Sigmoid colon (tissue), 7 donors: ENCODE measurements around the gene KRTAP12-3. TPM values are rescaled to one million over a fixed set of nuclear protein-coding genes. Genes with fewer than 3 reads are reported as not detected.

Experiments used
- DNase-seq: peaks from one replicate; pipeline ENCODE4 v3.0.0-alpha.2; 2019
- H3K27ac ChIP-seq, 4 donors: fragments of 200-600 bp; sonication (generic); one replicate each; pipeline ENCODE4 v1.5.1; 2016 to 2019; ENCODE audit warnings: mild to moderate bottlenecking in 1 of 4
- H3K27me3 ChIP-seq, 3 donors: fragments of 200-600 bp; sonication (generic); one replicate each; pipeline ENCODE4 v1.5.1; 2019; ENCODE audit warnings: mild to moderate bottlenecking in 1 of 3
- H3K36me3 ChIP-seq, 4 donors: fragments of 200-600 bp; sonication (generic); one replicate each; pipeline ENCODE4 v1.5.1; 2016 to 2019
- H3K4me1 ChIP-seq, 4 donors: fragments of 200-600 bp; sonication (generic); one replicate each; pipeline ENCODE4 v1.5.1; 2017 to 2019
- H3K4me3 ChIP-seq, 4 donors: fragments of 200-600 bp; sonication (generic); one replicate each; pipeline ENCODE4 v1.5.1; 2017 to 2019; ENCODE audit warnings: mild to moderate bottlenecking in 2 of 4, moderate library complexity in 1 of 4
- H3K9me3 ChIP-seq, 4 donors: fragments of 200-600 bp in 3 of 4; sonication (generic) in 3 of 4; one replicate each; pipeline versions ENCODE4 v1.5.1 to v1.6.1; 2013 to 2019
- EP300 ChIP-seq, 4 donors: sonication (generic); formaldehyde crosslinking; IDR thresholded peaks; one replicate each; pipeline ENCODE4 v1.6.1; 2017; ENCODE audit warnings: antibody characterized with exemption in 4 of 4
- POLR2A ChIP-seq, 2 donors: fragments of 450-650 bp; IDR thresholded peaks; one replicate each; pipeline ENCODE4 v1.6.1; 2016; ENCODE audit warnings: antibody characterized with exemption in 2 of 2, mild to moderate bottlenecking in 2 of 2, moderate library complexity in 2 of 2
- POLR2AphosphoS5 ChIP-seq, 4 donors: sonication (generic); formaldehyde crosslinking; IDR thresholded peaks; one replicate each; pipeline ENCODE4 v1.6.1; 2017; ENCODE audit warnings: antibody characterized with exemption in 4 of 4
- WGBS, 2 donors: extraction: QIAGEN DNeasy Blood & Tissue Kit; methylation state at CpG; one replicate each; pipeline ENCODE4 v1.1.7; 2013; 5-methylcytosine and 5-hydroxymethylcytosine counted together
- intact Hi-C: fragments of 100-400 bp; cut with DNase I; formaldehyde crosslinking; loops from one replicate; pipeline ENCODE4 v1.15.1; 2023
- polyA plus RNA-seq, 3 donors: library from polyadenylated mRNA; stranded (reverse); fragments of 200-250 nt; gene quantifications; one replicate each; pipeline ENCODE4 v1.2.3, GENCODE V29; 2013
- small RNA-seq, 3 donors: library from RNA; depleted of rRNA; stranded (forward); fragments of <200 nt; gene quantifications; one replicate each; pipeline ENCODE3, GENCODE V24; 2016
- total RNA-seq, 4 donors: library from RNA; depleted of rRNA; stranded (reverse); fragments of >200 nt; gene quantifications; one replicate each; pipeline ENCODE4 v1.1.0, GENCODE V29; 2016
- TF ChIP-seq, protein P1 (sequence below), 4 experiments: fragments of 450-650 bp in 3 of 4; fragments of 200-600 bp in 1 of 4; IDR thresholded peaks; one replicate each; pipeline ENCODE4 v1.5.1; 2016 to 2019; ENCODE audit warnings: antibody characterized with exemption in 4 of 4, mild to moderate bottlenecking in 3 of 4, moderate library complexity in 2 of 4
- donor health status: healthy with polysubstance abuse.
- donor health status: Bipolar disorder and iron deficiency.
- donor health status: healthy.

KRTAP12-3 gene
- total and polyA plus RNA-seq, 7 donors, result not detected

DNA sequence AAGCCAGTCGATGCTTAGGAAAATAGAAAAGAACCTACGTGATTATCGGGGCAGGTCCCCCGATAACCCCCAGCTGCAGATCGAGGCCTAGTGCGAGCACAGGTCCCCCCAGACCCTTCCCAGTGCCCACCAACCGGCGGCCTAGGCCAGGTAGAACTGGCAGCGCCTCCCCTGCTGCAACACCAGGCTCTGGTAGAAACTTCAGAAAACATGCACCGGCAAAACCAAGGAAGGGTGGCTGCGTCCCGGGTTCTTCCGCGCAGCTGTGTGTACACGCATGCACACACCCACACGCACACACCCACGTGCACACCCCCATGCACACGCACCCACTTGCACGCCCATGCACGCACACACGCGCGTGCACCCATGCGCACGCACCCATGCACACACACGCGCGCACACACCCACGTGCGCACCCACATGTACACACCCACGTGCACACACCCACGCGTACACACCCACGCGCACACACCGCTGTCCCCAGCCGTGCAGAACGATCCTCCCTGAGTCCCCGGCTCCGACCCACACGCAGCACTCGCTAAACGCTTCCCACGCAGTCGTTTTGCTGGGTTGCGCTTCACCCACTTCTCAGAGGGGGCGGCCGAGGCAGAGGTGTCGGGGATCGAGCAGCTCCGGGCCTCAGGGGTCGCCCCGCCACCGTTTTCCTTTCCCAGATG, 48.4 kb downstream of the KRTAP12-3 start:
- WGBS, 2 donors, result 13 to 38% methylated on average over 54 of the region's 54 CpGs
- H3K4me1 ChIP-seq, result peaks cover 0 to 12% (median 8%) of the 10 kb centered on the region in 4 donors
- H3K27me3 ChIP-seq, result peaks cover 32 to 90% (median 74%) of the 10 kb centered on the region in 3 donors
- no peak overlapping the region for H3K27ac ChIP-seq
- H3K4me3 ChIP-seq, result no peak overlapping the region
- intact Hi-C loops, result no loop called here
- TF ChIP-seq, protein P1, sequence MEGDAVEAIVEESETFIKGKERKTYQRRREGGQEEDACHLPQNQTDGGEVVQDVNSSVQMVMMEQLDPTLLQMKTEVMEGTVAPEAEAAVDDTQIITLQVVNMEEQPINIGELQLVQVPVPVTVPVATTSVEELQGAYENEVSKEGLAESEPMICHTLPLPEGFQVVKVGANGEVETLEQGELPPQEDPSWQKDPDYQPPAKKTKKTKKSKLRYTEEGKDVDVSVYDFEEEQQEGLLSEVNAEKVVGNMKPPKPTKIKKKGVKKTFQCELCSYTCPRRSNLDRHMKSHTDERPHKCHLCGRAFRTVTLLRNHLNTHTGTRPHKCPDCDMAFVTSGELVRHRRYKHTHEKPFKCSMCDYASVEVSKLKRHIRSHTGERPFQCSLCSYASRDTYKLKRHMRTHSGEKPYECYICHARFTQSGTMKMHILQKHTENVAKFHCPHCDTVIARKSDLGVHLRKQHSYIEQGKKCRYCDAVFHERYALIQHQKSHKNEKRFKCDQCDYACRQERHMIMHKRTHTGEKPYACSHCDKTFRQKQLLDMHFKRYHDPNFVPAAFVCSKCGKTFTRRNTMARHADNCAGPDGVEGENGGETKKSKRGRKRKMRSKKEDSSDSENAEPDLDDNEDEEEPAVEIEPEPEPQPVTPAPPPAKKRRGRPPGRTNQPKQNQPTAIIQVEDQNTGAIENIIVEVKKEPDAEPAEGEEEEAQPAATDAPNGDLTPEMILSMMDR (IDR thresholded peaks at IDR 0.05), result no peak
- no peaks in the 10 kb centered on the region for H3K9me3 ChIP-seq
- no peak for DNase-seq
- no peaks in the 10 kb centered on the region for H3K36me3 ChIP-seq

GRCh38 chr21:44706706-44707581, 49.2 kb downstream of the KRTAP12-3 start:
- Histone ChIP-seq H3K4me3 (no peak overlapping the region), H3K27me3 (peaks cover 38 to 90% (median 79%) of the 10 kb centered on the region in 3 donors), H3K9me3 (no peaks in the 10 kb centered on the region), H3K36me3 (no peaks in the 10 kb centered on the region), H3K4me1 (peaks cover 0 to 17% (median 8%) of the 10 kb centered on the region in 4 donors), H3K27ac (no peak overlapping the region)
- intact Hi-C loops, result no loop called here
- DNase-seq, result no peak
- TF ChIP-seq POLR2AphosphoS5 (IDR thresholded peaks at IDR 0.05) (no peak), EP300 (IDR thresholded peaks at IDR 0.05) (no peak), POLR2A (IDR thresholded peaks at IDR 0.05) (no peak)
- TF ChIP-seq, protein P1 (IDR thresholded peaks at IDR 0.05), result no peak
- WGBS, 2 donors, result 9 to 26% methylated on average over 46 of the region's 46 CpGs

Small RNA genes lying within 50 kb of the gene (small RNA-seq; reads per million reads assigned to genes)
- gene KRTAP12-6P, result 0 reads per million in 3 donors

Other genes starting within 250 kb of the KRTAP12-3 start
- 1 to 10 TPM; 3.9 to 7.1 (median 5.4) TPM for gene LRRC3, start 202.4 kb upstream of the KRTAP12-3 start, total RNA-seq
- gene LRRC3, start 202.4 kb upstream of the KRTAP12-3 start, polyA plus RNA-seq, result 1 to 10 TPM in 1 of 3 donors, under 1 TPM in 2; under 0.01 to 2.9 (median 0.46) TPM
- not detected for gene KRTAP10-1, start 117.7 kb upstream of the KRTAP12-3 start, total RNA-seq
- gene KRTAP10-1, start 117.7 kb upstream of the KRTAP12-3 start, polyA plus RNA-seq, result not detected
- not detected for gene KRTAP10-2, start 106.4 kb upstream of the KRTAP12-3 start, total RNA-seq
- gene KRTAP10-2, start 106.4 kb upstream of the KRTAP12-3 start, polyA plus RNA-seq, result not detected
- under 1 TPM in 1 of 4 donors, not detected in 3; 0.66 TPM for gene KRTAP10-3, start 99.1 kb upstream of the KRTAP12-3 start, total RNA-seq
- gene KRTAP10-3, start 99.1 kb upstream of the KRTAP12-3 start, polyA plus RNA-seq, result not detected
- gene KRTAP10-4, start 84.2 kb upstream of the KRTAP12-3 start, total RNA-seq, result not detected
- not detected for gene KRTAP10-4, start 84.2 kb upstream of the KRTAP12-3 start, polyA plus RNA-seq
- gene KRTAP10-5, start 77.3 kb upstream of the KRTAP12-3 start, total RNA-seq, result not detected
- gene KRTAP10-5, start 77.3 kb upstream of the KRTAP12-3 start, polyA plus RNA-seq, result not detected
- gene KRTAP10-6, start 65.4 kb upstream of the KRTAP12-3 start, total RNA-seq, result not detected
- gene KRTAP10-6, start 65.4 kb upstream of the KRTAP12-3 start, polyA plus RNA-seq, result not detected
- gene KRTAP10-7, start 57.3 kb upstream of the KRTAP12-3 start, total RNA-seq, result not detected
- not detected for gene KRTAP10-7, start 57.3 kb upstream of the KRTAP12-3 start, polyA plus RNA-seq
- gene KRTAP10-8, start 45.9 kb upstream of the KRTAP12-3 start, total RNA-seq, result not detected
- not detected for gene KRTAP10-8, start 45.9 kb upstream of the KRTAP12-3 start, polyA plus RNA-seq
- not detected for gene KRTAP10-9, start 30.8 kb upstream of the KRTAP12-3 start, total RNA-seq
- not detected for gene KRTAP10-9, start 30.8 kb upstream of the KRTAP12-3 start, polyA plus RNA-seq
- gene KRTAP10-10, start 20.6 kb upstream of the KRTAP12-3 start, total RNA-seq, result not detected
- not detected for gene KRTAP10-10, start 20.6 kb upstream of the KRTAP12-3 start, polyA plus RNA-seq
- not detected for gene KRTAP10-11, start 11.5 kb upstream of the KRTAP12-3 start, total RNA-seq
- gene KRTAP10-11, start 11.5 kb upstream of the KRTAP12-3 start, polyA plus RNA-seq, result not detected
- gene KRTAP12-4, start 3.3 kb upstream of the KRTAP12-3 start, total RNA-seq, result not detected
- not detected for gene KRTAP12-4, start 3.3 kb upstream of the KRTAP12-3 start, polyA plus RNA-seq
- gene KRTAP12-2, start 9.0 kb downstream of the KRTAP12-3 start, total RNA-seq, result not detected
- not detected for gene KRTAP12-2, start 9.0 kb downstream of the KRTAP12-3 start, polyA plus RNA-seq
- gene KRTAP12-1, start 24.2 kb downstream of the KRTAP12-3 start, total RNA-seq, result not detected
- gene KRTAP12-1, start 24.2 kb downstream of the KRTAP12-3 start, polyA plus RNA-seq, result not detected
- not detected for gene KRTAP10-12, start 39.2 kb downstream of the KRTAP12-3 start, total RNA-seq
- gene KRTAP10-12, start 39.2 kb downstream of the KRTAP12-3 start, polyA plus RNA-seq, result not detected
- gene TSPEAR, start 53.6 kb downstream of the KRTAP12-3 start, total RNA-seq, result not detected
- gene TSPEAR, start 53.6 kb downstream of the KRTAP12-3 start, polyA plus RNA-seq, result under 1 TPM in 2 of 3 donors, not detected in 1; under 0.01 to 0.20 TPM
- 100 to 1,000 TPM in 1 of 4 donors, 10 to 100 TPM in 3; 51.5 to 101 (median 63.1) TPM for gene UBE2G2, start 143.9 kb downstream of the KRTAP12-3 start, total RNA-seq
- gene UBE2G2, start 143.9 kb downstream of the KRTAP12-3 start, polyA plus RNA-seq, result 10 to 100 TPM; 21.6 to 45.8 (median 22.7) TPM
- gene SUMO3, start 160.1 kb downstream of the KRTAP12-3 start, total RNA-seq, result 10 to 100 TPM; 52.4 to 60.1 (median 57.9) TPM
- 100 to 1,000 TPM in 2 of 3 donors, 10 to 100 TPM in 1; 67.8 to 104 (median 103) TPM for gene SUMO3, start 160.1 kb downstream of the KRTAP12-3 start, polyA plus RNA-seq
- 100 to 1,000 TPM; 158 to 208 (median 188) TPM for gene PTTG1IP, start 215.8 kb downstream of the KRTAP12-3 start, total RNA-seq
- gene PTTG1IP, start 215.8 kb downstream of the KRTAP12-3 start, polyA plus RNA-seq, result 100 to 1,000 TPM in 1 of 3 donors, 10 to 100 TPM in 2; 49.7 to 146 (median 59.5) TPM